CD1c-positive myeloid dendritic cell (primary cell): Measurements from ENCODE around the gene MOB3C.

Experiments used
- DNase-seq: peaks from one replicate; pipeline ENCODE4 v3.0.0-alpha.2; 2016; ENCODE audit errors: extremely low spot score

The MOB3C gene

GRCh38 chr1:46606255-46606965 is 10.2 kb downstream of the MOB3C start:
- DNase-seq: no peak

- no peak for DNase-seq
Measured at GRCh38 chr1:46605232-46605631, 11.4 kb downstream of the MOB3C start.

GRCh38 chr1:46603858-46604549 is 12.6 kb downstream of the MOB3C start, which contains the start of gene MKNK1:
Gene MKNK1 (minus strand): TSS chr1:46604268. CDS start chr1:46583327, 20,941 bp downstream.
- peak; percentile 96 for DNase-seq

- DNase-seq: no peak
Measured at GRCh38 chr1:46603481-46603857, 13.1 kb downstream of the MOB3C start.

GRCh38 chr1:46601257-46602007 is 15.2 kb downstream of the MOB3C start:
- DNase-seq: no peak

- DNase-seq: no peak
Measured at GRCh38 chr1:46599059-46599970, 17.3 kb downstream of the MOB3C start.

- no peak for DNase-seq
Measured at GRCh38 chr1:46596846-46597245, 19.8 kb downstream of the MOB3C start.

- no peak for DNase-seq
Measured at GRCh38 chr1:46596036-46596435, 20.6 kb downstream of the MOB3C start.

GRCh38 chr1:46595127-46595526 is 21.5 kb downstream of the MOB3C start:
- DNase-seq: peak; percentile 96

GRCh38 chr1:46594063-46594462 is 22.5 kb downstream of the MOB3C start:
- DNase-seq: peak; percentile 96

- peak; percentile 17 for DNase-seq
Measured at GRCh38 chr1:46592823-46593222, 23.8 kb downstream of the MOB3C start.

- no peak for DNase-seq
Measured at GRCh38 chr1:46589529-46589928, 27.1 kb downstream of the MOB3C start.

GRCh38 chr1:46587069-46587468 is 29.5 kb downstream of the MOB3C start:
- DNase-seq: peak; percentile 92

GRCh38 chr1:46585312-46585938 is 31.2 kb downstream of the MOB3C start:
- DNase-seq: no peak

- no peak for DNase-seq
Measured at GRCh38 chr1:46583494-46583893, 33.1 kb downstream of the MOB3C start.

GRCh38 chr1:46582972-46583371 is 33.6 kb downstream of the MOB3C start:
- DNase-seq: peak; percentile 41

- peak; percentile 75 for DNase-seq
Measured at GRCh38 chr1:46581681-46582455, 34.7 kb downstream of the MOB3C start.

GRCh38 chr1:46580140-46580903 is 36.3 kb downstream of the MOB3C start:
- DNase-seq: peak; percentile 60

GRCh38 chr1:46577671-46578070 is 38.9 kb downstream of the MOB3C start:
- no peak for DNase-seq
